Lower leg skin (tissue), 4 donors: Measurements from ENCODE around the gene NLRX1. TPM values are rescaled to one million over a fixed set of nuclear protein-coding genes. Genes with fewer than 3 reads are reported as not detected.

ENCODE experiments used
- DNase-seq, 2 donors: peaks; one replicate each; pipeline ENCODE4 v3.0.0-alpha.2; 2019; ENCODE audit warnings: low spot score in 2 of 2
- H3K4me3 ChIP-seq: fragments of 200-600 bp; sonication (generic); 2 replicates; pipeline ENCODE4 v1.5.1; 2017; ENCODE audit warnings: mild to moderate bottlenecking, low read depth; ENCODE audit not compliant: poor library complexity, severe bottlenecking
- POLR2A ChIP-seq, 2 donors: fragments of 450-650 bp; IDR thresholded peaks; one replicate each; pipeline ENCODE4 v1.6.1; 2016 to 2017; ENCODE audit warnings: antibody characterized with exemption in 2 of 2, mild to moderate bottlenecking in 1 of 2, moderate library complexity in 1 of 2
- WGBS, 2 donors: methylation state at CpG; one replicate each; pipeline ENCODE4 v1.1.5; 2018; 5-methylcytosine and 5-hydroxymethylcytosine counted together
- intact Hi-C: fragments of 100-400 bp; cut with DNase I; formaldehyde crosslinking; loops from one replicate; pipeline ENCODE4 v1.15.0; 2023; ENCODE audit warnings: low total_unique reads
- total RNA-seq, 4 donors: library from RNA; depleted of rRNA; stranded (reverse); fragments of >200 nt; gene quantifications; one replicate each; pipeline ENCODE4 v1.1.0, GENCODE V29; 2016
- TF ChIP-seq, protein P1 (sequence below), 3 donors: fragments of 450-650 bp; IDR thresholded peaks; one replicate each; pipeline ENCODE4 v1.5.1; 2016; ENCODE audit warnings: antibody characterized with exemption in 3 of 3, mild to moderate bottlenecking in 3 of 3, moderate library complexity in 2 of 3

Gene NLRX1, protein sequence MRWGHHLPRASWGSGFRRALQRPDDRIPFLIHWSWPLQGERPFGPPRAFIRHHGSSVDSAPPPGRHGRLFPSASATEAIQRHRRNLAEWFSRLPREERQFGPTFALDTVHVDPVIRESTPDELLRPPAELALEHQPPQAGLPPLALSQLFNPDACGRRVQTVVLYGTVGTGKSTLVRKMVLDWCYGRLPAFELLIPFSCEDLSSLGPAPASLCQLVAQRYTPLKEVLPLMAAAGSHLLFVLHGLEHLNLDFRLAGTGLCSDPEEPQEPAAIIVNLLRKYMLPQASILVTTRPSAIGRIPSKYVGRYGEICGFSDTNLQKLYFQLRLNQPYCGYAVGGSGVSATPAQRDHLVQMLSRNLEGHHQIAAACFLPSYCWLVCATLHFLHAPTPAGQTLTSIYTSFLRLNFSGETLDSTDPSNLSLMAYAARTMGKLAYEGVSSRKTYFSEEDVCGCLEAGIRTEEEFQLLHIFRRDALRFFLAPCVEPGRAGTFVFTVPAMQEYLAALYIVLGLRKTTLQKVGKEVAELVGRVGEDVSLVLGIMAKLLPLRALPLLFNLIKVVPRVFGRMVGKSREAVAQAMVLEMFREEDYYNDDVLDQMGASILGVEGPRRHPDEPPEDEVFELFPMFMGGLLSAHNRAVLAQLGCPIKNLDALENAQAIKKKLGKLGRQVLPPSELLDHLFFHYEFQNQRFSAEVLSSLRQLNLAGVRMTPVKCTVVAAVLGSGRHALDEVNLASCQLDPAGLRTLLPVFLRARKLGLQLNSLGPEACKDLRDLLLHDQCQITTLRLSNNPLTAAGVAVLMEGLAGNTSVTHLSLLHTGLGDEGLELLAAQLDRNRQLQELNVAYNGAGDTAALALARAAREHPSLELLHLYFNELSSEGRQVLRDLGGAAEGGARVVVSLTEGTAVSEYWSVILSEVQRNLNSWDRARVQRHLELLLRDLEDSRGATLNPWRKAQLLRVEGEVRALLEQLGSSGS
- 10 to 100 TPM; 31.4 to 58.0 (median 47.1) TPM for total RNA-seq

GRCh38 chr11:119168471-119169281 is at the start of gene NLRX1:
Gene NLRX1, plus strand, starts transcription at chr11:119168725. Its CDS starts 2,679 bp downstream, at chr11:119171404.
- TF ChIP-seq, protein P1, sequence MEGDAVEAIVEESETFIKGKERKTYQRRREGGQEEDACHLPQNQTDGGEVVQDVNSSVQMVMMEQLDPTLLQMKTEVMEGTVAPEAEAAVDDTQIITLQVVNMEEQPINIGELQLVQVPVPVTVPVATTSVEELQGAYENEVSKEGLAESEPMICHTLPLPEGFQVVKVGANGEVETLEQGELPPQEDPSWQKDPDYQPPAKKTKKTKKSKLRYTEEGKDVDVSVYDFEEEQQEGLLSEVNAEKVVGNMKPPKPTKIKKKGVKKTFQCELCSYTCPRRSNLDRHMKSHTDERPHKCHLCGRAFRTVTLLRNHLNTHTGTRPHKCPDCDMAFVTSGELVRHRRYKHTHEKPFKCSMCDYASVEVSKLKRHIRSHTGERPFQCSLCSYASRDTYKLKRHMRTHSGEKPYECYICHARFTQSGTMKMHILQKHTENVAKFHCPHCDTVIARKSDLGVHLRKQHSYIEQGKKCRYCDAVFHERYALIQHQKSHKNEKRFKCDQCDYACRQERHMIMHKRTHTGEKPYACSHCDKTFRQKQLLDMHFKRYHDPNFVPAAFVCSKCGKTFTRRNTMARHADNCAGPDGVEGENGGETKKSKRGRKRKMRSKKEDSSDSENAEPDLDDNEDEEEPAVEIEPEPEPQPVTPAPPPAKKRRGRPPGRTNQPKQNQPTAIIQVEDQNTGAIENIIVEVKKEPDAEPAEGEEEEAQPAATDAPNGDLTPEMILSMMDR (IDR thresholded peaks at IDR 0.05) = peak in 1 of 3 donors; percentile 73
- no peak for TF ChIP-seq POLR2A (IDR thresholded peaks at IDR 0.05)
- 3 to 6% methylated on average over 30 to 63 of the region's 63 CpGs for WGBS, 2 donors
- peak; percentile 79 to 96 for DNase-seq
- intact Hi-C loops = no loop called here
- H3K4me3 ChIP-seq = peak within 1 kb of the TSS; percentile 74

DNA sequence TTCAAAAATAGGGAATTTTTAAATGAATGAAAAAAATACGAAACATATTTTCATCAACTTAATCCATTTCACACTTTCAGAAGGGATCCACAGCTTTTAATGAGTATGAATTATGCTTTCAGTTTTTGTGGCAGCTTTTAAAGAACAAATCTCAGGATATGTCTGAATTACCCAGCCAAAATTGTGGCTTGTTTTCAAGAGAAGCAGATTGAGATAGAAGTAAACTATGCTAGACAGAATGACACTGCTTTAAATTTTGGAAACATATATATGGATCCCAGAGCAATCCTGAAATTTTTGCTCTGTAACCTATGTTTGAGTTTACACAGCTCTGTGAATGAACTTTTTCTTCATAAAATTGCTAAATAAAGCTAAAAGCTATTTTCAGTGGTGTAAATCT is 49.6 kb upstream of the NLRX1 start:
- no peak for TF ChIP-seq POLR2A (IDR thresholded peaks at IDR 0.05)
- TF ChIP-seq, protein P1 (IDR thresholded peaks at IDR 0.05) = no peak
- DNase-seq = no peak
- 88 to 89% methylated on average over 1 of the region's 1 CpG for WGBS, 2 donors
- intact Hi-C loops = no loop called here
- no peak overlapping the region for H3K4me3 ChIP-seq

- intact Hi-C loops = no loop called here
- no peak for DNase-seq
- TF ChIP-seq, protein P1 (IDR thresholded peaks at IDR 0.05) = no peak
- TF ChIP-seq POLR2A (IDR thresholded peaks at IDR 0.05) = no peak
- 14 to 18% methylated on average over 5 of the region's 5 CpGs for WGBS, 2 donors
- H3K4me3 ChIP-seq = no peak overlapping the region
Measured at GRCh38 chr11:119120639-119121007, 47.9 kb upstream of the NLRX1 start.

- intact Hi-C loops = no loop called here
- TF ChIP-seq, protein P1 (IDR thresholded peaks at IDR 0.05) = no peak
- TF ChIP-seq POLR2A (IDR thresholded peaks at IDR 0.05) = no peak
- peak; percentile 99 to 100 for DNase-seq
- H3K4me3 ChIP-seq = peak within 1 kb of the TSS; percentile 80
- WGBS, 2 donors = 0 to 1% methylated on average over 23 to 39 of the region's 54 CpGs
Measured at GRCh38 chr11:119121008-119121810, 47.3 kb upstream of the NLRX1 start, which contains the start of gene HINFP. Gene HINFP, plus strand, starts transcription at chr11:119121580. Its CDS starts 5,365 bp downstream, at chr11:119126945.

DNA sequence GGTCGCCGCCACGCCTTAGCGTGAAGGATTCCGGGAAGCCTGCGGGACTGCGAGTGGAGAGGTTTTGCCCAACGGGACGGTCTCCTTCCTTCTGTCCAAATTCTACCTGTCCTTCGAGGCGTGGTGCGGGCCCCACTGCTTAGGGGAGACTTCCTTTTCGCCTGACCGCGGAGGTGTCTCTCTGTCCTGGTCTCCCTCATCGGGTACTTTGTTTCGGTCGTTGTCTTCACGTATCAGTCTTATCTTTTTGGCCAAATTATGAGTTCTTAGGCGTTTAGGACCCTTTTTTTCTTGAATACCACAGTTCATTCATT is 46.8 kb upstream of the NLRX1 start:
- peak overlapping the region; percentile 80 for H3K4me3 ChIP-seq
- no peak for TF ChIP-seq POLR2A (IDR thresholded peaks at IDR 0.05)
- TF ChIP-seq, protein P1 (IDR thresholded peaks at IDR 0.05) = no peak
- intact Hi-C loops = no loop called here
- DNase-seq = no peak
- 0% methylated on average over 16 to 19 of the region's 20 CpGs for WGBS, 2 donors
